H1 (cell line): Measurements from ENCODE around the gene INO80. TPM values are rescaled to one million over a fixed set of nuclear protein-coding genes. Genes with fewer than 3 reads are reported as not detected.

Source experiments
- KDM1A ChIP-seq: fragments of 200-600, 300-600 bp; sonication (generic); IDR thresholded peaks from 2 replicates; pipeline ENCODE4 v1.7.1; 2016; ENCODE audit warnings: mild to moderate bottlenecking, low read length, borderline replicate concordance
- polyA plus RNA-seq, 7 experiments: library from polyadenylated mRNA; depleted of rRNA in 3 of 7; stranded (reverse) in 5 of 7; unstranded in 2 of 7; fragments of >200 nt in 5 of 7; fragments of 200-250 nt in 2 of 7; gene quantifications; 1 replicate in 5 of 7; 2 replicates in 1 of 7; 4 replicates in 1 of 7; pipeline versions ENCODE4 v1.2.1 to v1.2.3, GENCODE V29; 2011 to 2013; ENCODE audit warnings: missing spikeins in 2 of 7, mixed read lengths in 2 of 7
- total RNA-seq: library from RNA; stranded (reverse); fragmentation: NEBNext Ultra II Directional; extraction: Animal tissue kit (Norgen Biotek cat#: 25700); gene quantifications from 2 replicates; pipeline ENCODE4 v1.2.1, GENCODE V29; 2021
- TF ChIP-seq, protein P1 (sequence below): fragments of 300-600 bp; sonication (generic); IDR thresholded peaks from 2 replicates; pipeline ENCODE4 v1.7.1; 2012; ENCODE audit warnings: low read length, moderate library complexity, mild to moderate bottlenecking, inconsistent platforms; ENCODE audit not compliant: insufficient replicate concordance

INO80 gene
- total and polyA plus RNA-seq, 2 of the 8 experiments (the other 6 are each of a cell fraction or from before 2014, with no cell fraction given): 4.3 to 24.5 TPM

DNA sequence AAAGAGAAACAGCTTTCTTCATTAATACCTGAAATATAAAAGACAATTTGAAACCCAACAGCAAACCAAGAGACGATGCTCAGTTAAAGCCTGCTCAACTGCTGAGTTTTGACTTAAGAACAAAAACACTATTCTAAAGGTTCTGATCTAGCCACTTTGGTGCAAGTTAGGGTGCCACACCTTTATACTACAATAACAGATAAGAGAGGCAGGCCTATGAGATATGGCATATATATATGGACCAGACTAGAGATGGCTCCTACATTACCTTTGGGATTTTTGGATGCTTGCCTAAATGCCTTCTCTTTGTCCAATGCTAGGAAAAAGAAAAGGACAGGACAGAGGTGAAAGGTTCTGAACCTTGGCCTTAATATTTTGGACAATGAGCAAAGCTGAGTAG, 68.6 kb downstream of the INO80 start (continued):
- TF ChIP-seq, protein P1, sequence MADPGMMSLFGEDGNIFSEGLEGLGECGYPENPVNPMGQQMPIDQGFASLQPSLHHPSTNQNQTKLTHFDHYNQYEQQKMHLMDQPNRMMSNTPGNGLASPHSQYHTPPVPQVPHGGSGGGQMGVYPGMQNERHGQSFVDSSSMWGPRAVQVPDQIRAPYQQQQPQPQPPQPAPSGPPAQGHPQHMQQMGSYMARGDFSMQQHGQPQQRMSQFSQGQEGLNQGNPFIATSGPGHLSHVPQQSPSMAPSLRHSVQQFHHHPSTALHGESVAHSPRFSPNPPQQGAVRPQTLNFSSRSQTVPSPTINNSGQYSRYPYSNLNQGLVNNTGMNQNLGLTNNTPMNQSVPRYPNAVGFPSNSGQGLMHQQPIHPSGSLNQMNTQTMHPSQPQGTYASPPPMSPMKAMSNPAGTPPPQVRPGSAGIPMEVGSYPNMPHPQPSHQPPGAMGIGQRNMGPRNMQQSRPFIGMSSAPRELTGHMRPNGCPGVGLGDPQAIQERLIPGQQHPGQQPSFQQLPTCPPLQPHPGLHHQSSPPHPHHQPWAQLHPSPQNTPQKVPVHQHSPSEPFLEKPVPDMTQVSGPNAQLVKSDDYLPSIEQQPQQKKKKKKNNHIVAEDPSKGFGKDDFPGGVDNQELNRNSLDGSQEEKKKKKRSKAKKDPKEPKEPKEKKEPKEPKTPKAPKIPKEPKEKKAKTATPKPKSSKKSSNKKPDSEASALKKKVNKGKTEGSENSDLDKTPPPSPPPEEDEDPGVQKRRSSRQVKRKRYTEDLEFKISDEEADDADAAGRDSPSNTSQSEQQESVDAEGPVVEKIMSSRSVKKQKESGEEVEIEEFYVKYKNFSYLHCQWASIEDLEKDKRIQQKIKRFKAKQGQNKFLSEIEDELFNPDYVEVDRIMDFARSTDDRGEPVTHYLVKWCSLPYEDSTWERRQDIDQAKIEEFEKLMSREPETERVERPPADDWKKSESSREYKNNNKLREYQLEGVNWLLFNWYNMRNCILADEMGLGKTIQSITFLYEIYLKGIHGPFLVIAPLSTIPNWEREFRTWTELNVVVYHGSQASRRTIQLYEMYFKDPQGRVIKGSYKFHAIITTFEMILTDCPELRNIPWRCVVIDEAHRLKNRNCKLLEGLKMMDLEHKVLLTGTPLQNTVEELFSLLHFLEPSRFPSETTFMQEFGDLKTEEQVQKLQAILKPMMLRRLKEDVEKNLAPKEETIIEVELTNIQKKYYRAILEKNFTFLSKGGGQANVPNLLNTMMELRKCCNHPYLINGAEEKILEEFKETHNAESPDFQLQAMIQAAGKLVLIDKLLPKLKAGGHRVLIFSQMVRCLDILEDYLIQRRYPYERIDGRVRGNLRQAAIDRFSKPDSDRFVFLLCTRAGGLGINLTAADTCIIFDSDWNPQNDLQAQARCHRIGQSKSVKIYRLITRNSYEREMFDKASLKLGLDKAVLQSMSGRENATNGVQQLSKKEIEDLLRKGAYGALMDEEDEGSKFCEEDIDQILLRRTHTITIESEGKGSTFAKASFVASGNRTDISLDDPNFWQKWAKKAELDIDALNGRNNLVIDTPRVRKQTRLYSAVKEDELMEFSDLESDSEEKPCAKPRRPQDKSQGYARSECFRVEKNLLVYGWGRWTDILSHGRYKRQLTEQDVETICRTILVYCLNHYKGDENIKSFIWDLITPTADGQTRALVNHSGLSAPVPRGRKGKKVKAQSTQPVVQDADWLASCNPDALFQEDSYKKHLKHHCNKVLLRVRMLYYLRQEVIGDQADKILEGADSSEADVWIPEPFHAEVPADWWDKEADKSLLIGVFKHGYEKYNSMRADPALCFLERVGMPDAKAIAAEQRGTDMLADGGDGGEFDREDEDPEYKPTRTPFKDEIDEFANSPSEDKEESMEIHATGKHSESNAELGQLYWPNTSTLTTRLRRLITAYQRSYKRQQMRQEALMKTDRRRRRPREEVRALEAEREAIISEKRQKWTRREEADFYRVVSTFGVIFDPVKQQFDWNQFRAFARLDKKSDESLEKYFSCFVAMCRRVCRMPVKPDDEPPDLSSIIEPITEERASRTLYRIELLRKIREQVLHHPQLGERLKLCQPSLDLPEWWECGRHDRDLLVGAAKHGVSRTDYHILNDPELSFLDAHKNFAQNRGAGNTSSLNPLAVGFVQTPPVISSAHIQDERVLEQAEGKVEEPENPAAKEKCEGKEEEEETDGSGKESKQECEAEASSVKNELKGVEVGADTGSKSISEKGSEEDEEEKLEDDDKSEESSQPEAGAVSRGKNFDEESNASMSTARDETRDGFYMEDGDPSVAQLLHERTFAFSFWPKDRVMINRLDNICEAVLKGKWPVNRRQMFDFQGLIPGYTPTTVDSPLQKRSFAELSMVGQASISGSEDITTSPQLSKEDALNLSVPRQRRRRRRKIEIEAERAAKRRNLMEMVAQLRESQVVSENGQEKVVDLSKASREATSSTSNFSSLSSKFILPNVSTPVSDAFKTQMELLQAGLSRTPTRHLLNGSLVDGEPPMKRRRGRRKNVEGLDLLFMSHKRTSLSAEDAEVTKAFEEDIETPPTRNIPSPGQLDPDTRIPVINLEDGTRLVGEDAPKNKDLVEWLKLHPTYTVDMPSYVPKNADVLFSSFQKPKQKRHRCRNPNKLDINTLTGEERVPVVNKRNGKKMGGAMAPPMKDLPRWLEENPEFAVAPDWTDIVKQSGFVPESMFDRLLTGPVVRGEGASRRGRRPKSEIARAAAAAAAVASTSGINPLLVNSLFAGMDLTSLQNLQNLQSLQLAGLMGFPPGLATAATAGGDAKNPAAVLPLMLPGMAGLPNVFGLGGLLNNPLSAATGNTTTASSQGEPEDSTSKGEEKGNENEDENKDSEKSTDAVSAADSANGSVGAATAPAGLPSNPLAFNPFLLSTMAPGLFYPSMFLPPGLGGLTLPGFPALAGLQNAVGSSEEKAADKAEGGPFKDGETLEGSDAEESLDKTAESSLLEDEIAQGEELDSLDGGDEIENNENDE: no peak
- no peak for TF ChIP-seq KDM1A
